IPS-NIHi7 (cell line): ENCODE data around the gene ICAM3.

Source experiments
- DNase-seq: peaks from one replicate; pipeline ENCODE4 v3.0.0; 2012; ENCODE audit warnings: mixed read lengths; ENCODE audit errors: extremely low spot score

The ICAM3 gene

DNA sequence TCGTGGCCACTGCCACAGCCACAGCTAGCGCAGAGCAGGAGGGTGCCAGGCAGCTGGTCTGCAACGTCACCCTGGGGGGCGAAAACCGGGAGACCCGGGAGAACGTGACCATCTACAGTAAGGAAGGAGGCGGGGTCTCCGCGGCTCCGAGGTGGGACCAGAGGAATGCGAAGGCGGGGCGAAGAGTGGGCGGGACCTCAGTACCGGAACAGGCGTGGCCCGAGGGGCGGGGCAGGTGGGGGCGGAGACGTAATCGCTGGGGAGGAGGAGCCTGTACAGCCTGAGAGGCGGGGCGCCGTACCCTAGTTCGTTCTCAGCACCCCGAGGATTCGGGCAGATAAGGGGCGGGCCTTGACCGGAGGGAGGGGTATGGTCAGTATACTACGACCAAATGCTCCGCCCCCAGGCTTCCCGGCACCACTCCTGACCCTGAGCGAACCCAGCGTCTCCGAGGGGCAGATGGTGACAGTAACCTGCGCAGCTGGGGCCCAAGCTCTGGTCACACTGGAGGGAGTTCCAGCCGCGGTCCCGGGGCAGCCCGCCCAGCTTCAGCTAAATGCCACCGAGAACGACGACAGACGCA is 47.1 kb downstream of the ICAM3 start:
- DNase-seq: peak; percentile 86

DNA sequence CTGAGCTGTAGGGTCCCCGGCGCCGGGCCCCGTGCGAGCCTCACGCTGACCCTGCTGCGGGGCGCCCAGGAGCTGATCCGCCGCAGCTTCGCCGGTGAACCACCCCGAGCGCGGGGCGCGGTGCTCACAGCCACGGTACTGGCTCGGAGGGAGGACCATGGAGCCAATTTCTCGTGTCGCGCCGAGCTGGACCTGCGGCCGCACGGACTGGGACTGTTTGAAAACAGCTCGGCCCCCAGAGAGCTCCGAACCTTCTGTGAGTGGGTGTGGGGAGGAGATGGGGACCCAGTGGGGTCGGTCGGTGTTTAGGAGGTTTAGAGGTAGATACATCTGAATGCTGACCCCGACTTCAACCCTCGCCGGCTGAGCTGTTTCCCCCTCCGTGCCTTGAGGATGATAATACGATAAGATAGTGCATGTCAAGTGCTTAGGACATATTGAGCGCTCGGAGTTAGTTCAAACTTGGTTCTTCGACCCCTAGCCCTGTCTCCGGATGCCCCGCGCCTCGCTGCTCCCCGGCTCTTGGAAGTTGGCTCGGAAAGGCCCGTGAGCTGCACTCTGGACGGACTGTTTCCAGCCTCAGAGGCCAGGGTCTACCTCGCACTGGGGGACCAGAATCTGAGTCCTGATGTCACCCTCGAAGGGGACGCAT is 47.7 kb downstream of the ICAM3 start:
- no peak for DNase-seq

DNA sequence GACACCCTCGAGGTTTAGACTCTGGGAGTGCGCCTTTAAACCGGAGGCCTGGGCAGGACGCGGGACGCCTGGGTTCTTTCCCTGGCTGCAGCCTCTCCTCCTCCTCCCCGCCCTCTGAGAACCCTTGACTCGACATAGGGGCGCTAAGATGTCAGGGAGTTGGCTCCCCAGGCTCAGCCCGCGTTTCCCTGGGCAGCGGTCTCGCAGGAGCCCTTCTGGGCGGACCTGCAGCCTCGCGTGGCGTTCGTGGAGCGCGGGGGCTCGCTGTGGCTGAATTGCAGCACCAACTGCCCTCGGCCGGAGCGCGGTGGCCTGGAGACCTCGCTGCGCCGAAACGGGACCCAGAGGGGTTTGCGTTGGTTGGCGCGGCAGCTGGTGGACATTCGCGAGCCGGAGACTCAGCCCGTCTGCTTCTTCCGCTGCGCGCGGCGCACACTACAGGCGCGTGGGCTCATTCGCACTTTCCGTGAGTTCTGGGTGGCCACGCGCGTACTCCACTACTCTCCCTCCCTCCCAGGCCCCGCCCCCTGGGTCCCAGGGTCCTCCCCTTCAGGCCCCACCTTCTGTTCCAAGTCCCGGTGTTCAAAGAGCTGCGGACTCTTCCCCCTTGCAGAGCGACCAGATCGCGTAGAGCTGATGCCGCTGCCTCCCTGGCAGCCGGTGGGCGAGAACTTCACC is 48.4 kb downstream of the ICAM3 start:
- peak; percentile 44 for DNase-seq

DNA sequence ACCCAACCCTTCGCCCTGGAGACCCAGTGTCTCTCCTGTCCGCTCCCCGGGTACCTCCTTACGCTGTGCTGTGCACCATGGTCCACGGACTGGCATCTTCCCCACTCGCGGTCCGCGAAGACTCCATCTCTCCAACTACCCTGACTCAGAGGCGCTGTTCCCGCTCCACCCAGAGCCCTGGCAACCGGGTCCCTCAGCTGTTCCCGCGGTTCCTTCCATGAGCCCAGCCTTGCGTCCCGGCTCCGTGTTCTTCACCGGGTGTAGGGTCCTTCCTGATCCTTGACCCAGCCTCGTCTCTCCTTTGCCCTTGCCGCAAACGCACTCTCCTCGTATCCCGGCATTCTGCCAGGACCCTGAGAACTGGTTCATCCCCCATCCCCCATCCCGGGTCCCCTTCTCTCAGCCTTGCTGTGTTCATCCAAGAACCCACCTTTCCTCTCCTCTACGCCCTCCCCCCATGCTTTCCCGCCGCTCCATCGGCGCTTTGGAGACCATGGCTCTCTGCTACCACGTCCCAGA is 49.0 kb downstream of the ICAM3 start:
- DNase-seq: no peak

DNA sequence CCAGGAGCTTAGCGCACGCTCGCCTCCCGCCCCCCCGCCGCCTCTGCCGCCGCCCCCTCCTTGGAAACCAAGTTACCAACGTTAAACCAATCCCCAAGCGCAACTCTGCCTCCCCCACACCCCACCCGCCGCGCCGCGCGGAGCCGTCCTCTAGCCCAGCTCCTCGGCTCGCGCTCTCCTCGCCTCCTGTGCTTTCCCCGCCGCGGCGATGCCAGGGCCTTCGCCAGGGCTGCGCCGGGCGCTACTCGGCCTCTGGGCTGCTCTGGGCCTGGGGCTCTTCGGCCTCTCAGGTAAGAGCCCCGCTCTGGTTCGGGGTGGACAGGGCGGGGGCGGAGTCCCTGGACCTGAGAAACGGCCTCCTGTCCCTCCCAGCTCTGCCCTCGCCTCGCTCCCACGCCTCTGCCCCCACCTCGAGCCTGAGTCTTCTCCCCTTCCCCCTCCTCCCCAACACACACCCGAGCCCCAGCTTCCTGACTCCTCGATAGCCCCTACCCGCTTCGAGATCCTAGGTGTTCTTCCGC is 49.5 kb downstream of the ICAM3 start, which contains the start of gene ICAM5:
Gene ICAM5, plus strand, starts transcription at position 117 of the 521 bp plus-strand sequence. Its CDS starts 92 bp downstream, at position 209.
- DNase-seq: no peak

DNA sequence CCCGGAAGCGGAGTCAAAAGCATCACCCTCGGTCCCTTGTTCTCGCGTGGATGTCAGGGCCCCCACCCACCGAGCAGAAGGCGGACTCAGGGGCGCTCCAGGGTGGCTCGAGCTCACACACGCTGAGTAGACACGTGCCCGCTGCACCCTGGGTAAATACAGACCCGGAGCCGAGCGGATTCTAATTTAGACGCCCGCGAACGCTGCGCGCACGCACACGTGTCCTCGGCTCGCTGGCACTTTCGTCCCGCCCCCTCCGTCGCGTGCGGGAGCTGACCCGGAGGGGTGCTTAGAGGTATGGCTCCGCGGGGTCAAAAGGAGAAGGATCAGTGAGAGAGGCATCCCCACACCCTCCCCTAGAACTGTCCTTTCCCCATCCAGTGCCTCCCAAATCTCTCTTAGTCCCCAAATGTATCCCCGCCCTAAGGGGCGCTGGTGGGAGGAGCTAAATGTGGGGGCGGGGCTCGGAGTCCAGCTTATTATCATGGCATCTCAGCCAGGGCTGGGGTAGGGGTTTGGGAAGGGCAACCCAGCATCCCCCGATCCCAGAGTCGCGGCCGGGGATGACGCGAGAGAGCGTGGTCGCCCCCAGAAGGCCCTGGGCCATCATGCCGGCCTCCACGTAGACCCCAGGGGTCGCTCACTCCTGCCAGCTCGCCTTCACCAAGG is 50.1 kb downstream of the ICAM3 start:
- DNase-seq: peak; percentile 57

DNA sequence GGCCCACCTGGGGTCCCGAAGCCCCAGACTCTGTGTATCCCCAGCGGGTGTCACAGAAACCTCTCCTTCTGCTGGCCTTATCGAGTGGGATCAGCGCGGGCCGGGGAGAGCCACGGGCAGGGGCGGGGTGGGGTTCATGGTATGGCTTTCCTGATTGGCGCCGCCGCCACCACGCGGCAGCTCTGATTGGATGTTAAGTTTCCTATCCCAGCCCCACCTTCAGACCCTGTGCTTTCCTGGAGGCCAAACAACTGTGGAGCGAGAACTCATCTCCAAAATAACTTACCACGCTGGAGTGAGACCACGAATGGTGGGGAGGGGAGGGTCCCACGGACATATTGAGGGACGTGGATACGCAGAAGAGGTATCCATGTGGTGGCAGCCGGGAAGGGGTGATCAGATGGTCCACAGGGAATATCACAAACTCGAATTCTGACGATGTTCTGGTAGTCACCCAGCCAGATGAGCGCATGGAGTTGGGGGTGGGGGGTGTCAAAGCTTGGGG is 50.7 kb downstream of the ICAM3 start:
- peak; percentile 79 for DNase-seq

DNA sequence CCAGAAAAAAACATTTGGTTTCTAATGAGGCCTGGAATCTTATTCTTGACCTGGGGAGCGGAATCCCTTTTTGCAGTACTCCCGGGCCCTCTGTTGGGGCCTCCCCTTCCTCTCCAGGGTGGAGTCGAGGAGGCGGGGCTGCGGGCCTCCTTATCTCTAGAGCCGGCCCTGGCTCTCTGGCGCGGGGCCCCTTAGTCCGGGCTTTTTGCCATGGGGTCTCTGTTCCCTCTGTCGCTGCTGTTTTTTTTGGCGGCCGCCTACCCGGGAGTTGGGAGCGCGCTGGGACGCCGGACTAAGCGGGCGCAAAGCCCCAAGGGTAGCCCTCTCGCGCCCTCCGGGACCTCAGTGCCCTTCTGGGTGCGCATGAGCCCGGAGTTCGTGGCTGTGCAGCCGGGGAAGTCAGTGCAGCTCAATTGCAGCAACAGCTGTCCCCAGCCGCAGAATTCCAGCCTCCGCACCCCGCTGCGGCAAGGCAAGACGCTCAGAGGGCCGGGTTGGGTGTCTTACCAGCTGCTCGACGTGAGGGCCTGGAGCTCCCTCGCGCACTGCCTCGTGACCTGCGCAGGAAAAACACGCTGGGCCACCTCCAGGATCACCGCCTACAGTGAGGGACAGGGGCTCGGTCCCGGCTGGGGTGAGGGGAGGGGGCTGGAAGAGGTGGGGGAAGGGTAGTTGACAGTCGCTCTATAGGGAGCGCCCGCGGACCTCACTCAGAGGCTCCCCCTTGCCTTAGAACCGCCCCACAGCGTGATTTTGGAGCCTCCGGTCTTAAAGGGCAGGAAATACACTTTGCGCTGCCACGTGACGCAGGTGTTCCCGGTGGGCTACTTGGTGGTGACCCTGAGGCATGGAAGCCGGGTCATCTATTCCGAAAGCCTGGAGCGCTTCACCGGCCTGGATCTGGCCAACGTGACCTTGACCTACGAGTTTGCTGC is 52.4 kb downstream of the ICAM3 start, which contains the start of gene ICAM4:
Gene ICAM4, plus strand, starts transcription at position 153 of the 935 bp plus-strand sequence. Its CDS starts 58 bp downstream, at position 211.
- DNase-seq: peak; percentile 66

DNA sequence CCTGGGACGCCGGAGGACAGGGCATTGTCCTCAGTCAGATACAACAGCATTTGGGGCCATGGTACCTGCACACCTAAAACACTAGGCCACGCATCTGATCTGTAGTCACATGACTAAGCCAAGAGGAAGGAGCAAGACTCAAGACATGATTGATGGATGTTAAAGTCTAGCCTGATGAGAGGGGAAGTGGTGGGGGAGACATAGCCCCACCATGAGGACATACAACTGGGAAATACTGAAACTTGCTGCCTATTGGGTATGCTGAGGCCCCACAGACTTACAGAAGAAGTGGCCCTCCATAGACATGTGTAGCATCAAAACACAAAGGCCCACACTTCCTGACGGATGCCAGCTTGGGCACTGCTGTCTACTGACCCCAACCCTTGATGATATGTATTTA is 54.0 kb downstream of the ICAM3 start:
- no peak for DNase-seq

DNA sequence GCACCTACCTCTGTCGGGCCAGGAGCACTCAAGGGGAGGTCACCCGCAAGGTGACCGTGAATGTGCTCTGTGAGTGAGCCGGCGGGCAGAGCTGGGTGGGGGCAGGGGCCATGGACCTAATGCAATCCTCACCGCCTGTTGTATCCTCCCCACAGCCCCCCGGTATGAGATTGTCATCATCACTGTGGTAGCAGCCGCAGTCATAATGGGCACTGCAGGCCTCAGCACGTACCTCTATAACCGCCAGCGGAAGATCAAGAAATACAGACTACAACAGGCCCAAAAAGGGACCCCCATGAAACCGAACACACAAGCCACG is 54.5 kb downstream of the ICAM3 start:
- no peak for DNase-seq

DNA sequence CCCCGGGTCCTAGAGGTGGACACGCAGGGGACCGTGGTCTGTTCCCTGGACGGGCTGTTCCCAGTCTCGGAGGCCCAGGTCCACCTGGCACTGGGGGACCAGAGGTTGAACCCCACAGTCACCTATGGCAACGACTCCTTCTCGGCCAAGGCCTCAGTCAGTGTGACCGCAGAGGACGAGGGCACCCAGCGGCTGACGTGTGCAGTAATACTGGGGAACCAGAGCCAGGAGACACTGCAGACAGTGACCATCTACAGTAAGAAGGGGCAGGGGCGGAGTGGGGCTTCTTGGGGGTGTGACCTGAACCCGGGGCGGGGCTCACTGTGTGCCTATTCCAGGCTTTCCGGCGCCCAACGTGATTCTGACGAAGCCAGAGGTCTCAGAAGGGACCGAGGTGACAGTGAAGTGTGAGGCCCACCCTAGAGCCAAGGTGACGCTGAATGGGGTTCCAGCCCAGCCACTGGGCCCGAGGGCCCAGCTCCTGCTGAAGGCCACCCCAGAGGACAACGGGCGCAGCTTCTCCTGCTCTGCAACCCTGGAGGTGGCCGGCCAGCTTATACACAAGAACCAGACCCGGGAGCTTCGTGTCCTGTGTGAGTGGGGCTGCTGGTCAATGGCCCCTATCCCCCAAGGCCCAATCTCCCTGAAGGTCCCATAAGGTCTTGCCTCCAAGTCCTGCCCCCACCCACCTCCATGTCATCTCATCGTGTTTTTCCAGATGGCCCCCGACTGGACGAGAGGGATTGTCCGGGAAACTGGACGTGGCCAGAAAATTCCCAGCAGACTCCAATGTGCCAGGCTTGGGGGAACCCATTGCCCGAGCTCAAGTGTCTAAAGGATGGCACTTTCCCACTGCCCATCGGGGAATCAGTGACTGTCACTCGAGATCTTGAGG is 55.1 kb downstream of the ICAM3 start:
- no peak for DNase-seq
